ENCODE data around the gene LYPLAL1. TPM values are rescaled to one million over a fixed set of nuclear protein-coding genes. Genes with fewer than 3 reads are reported as not detected.

LYPLAL1 gene
- 19.3 and 30.1 TPM in 2 replicates for polyA plus RNA-seq (2011; rRNA removed)
- polyA minus RNA-seq (2011; rRNA and poly(A)+ RNA removed), result 14.0 and 29.8 TPM in 2 replicates

DNA sequence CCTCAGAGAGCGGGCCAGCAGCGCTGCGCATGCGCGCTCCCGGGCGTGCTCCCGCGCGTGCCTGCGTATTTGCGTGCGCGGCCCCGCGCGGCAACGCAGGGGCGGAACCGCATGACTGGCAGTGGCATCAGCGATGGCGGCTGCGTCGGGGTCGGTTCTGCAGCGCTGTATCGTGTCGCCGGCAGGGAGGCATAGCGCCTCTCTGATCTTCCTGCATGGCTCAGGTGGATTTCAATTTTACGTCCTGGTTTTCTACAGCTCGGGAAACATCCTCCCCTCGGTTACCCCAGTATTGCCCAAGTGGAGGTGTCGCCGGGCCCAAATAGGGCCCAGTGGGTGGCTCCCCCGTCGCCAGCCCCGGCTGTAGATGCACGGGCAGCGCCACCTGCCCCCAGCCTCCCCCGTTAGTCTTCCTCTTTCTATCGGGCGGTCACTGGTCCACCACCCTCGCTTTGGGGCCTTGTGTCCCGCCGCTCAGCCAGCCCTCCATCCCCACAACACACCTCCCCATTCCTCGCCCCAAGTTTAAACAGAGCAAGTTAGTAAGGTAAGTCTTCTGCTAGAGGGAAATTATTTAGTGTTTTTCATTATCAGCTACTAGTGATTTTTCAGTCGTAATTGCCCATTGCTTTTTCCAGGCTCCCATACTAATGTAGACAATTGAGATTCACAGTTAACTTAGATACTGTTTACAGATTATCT is at the start of gene LYPLAL1:
Gene LYPLAL1 (plus strand): TSS at position 121 of the 702 bp plus-strand sequence. CDS start 13 bp downstream, at position 134.
- ChIA-PET CTCF (interaction anchor here (1.1 kb wide), 1 partner anchor 874 kb away, joined by 3 read pairs; no protein-coding TSS in a partner anchor), POLR2A (interaction anchor here (0.6 to 1.4 kb wide), 5 partner anchors 15 to 829 kb away, joined by 3 to 7 read pairs (median 4); partner anchors contain the start of gene TGFB2)
- no peaks in the 10 kb centered on the region for H3K27me3 ChIP-seq (ENCODE audit: control insufficient read depth, insufficient read depth, low read length)
- TF ChIP-seq, protein P1, sequence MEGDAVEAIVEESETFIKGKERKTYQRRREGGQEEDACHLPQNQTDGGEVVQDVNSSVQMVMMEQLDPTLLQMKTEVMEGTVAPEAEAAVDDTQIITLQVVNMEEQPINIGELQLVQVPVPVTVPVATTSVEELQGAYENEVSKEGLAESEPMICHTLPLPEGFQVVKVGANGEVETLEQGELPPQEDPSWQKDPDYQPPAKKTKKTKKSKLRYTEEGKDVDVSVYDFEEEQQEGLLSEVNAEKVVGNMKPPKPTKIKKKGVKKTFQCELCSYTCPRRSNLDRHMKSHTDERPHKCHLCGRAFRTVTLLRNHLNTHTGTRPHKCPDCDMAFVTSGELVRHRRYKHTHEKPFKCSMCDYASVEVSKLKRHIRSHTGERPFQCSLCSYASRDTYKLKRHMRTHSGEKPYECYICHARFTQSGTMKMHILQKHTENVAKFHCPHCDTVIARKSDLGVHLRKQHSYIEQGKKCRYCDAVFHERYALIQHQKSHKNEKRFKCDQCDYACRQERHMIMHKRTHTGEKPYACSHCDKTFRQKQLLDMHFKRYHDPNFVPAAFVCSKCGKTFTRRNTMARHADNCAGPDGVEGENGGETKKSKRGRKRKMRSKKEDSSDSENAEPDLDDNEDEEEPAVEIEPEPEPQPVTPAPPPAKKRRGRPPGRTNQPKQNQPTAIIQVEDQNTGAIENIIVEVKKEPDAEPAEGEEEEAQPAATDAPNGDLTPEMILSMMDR (IDR thresholded peaks at IDR 0.05; ENCODE audit: low read depth, low read length), result 0 out of 2 replicates have a peak, but pooled peaks have one; percentile 4
- DNase-seq (ENCODE audit: low read depth, low spot score), result peak; percentile 74
- H3K4me3 ChIP-seq (ENCODE audit: low read depth, low read length), result peak within 1 kb of the TSS; percentile 72
- H3K27ac ChIP-seq (ENCODE audit: low read depth, low read length), result peak within 1 kb of the TSS; percentile 86
- no peaks in the 10 kb centered on the region for H3K9me3 ChIP-seq (ENCODE audit: control insufficient read depth, insufficient read depth, low read length)

DNA sequence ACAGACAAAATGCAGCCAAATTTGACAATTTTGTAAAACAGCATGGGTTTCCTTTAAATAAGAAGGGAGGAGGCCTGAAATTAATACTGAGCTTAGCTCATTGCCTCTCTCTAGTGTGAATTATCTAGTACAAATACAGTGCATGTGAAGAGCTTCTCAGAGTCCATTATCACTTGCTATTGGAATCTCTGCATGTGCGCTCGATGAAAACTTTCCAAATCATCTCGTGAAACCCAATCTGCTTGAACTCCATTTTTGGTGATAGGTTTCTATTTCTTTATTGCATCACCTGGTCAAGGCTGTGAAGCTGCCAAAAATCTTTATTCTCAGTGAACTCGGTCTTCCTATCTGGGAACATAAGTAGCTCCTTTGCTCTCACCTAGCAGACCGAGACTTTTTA is 49.5 kb upstream of the LYPLAL1 start:
- no peak for DNase-seq (ENCODE audit: low read depth, low spot score)
- CTCF ChIA-PET, result interaction anchor here (1.3 kb wide), 1 partner anchor 794 kb away, joined by 5 read pairs; no protein-coding TSS in a partner anchor
- POLR2A ChIA-PET, result no interaction called here
- Histone ChIP-seq H3K9me3 (ENCODE audit: control insufficient read depth, insufficient read depth, low read length) (no peaks in the 10 kb centered on the region), H3K27ac (ENCODE audit: low read depth, low read length) (no peak overlapping the region), H3K4me3 (ENCODE audit: low read depth, low read length) (no peak overlapping the region), H3K27me3 (ENCODE audit: control insufficient read depth, insufficient read depth, low read length) (no peaks in the 10 kb centered on the region)
- TF ChIP-seq, protein P1 (IDR thresholded peaks at IDR 0.05; ENCODE audit: low read depth, low read length), result no peak

DNA sequence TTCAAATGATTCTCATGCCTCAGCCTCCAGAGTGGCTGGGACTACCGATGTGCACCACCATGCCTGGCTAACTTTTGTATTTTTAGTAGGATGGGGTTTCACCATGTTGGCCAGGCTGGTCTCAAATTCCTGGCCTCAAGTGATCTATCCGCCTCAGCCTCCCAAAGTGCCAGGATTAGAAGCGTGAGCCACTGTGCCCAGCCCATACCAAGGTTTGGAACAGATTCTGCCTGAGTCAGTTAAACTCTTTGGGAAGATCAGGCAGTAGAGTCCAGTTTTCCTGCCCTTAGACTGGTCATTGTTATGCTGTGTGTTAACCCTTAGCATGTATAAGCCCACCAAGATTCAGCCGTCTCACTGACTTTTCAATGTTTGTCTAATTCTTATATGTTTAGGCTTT is 48.3 kb upstream of the LYPLAL1 start:
- Histone ChIP-seq H3K4me3 (ENCODE audit: low read depth, low read length) (no peak overlapping the region), H3K27ac (ENCODE audit: low read depth, low read length) (no peak overlapping the region), H3K27me3 (ENCODE audit: control insufficient read depth, insufficient read depth, low read length) (no peaks in the 10 kb centered on the region), H3K9me3 (ENCODE audit: control insufficient read depth, insufficient read depth, low read length) (no peaks in the 10 kb centered on the region)
- ChIA-PET CTCF (no interaction called here), POLR2A (no interaction called here)
- no peak for DNase-seq (ENCODE audit: low read depth, low spot score)
- TF ChIP-seq, protein P1 (IDR thresholded peaks at IDR 0.05; ENCODE audit: low read depth, low read length), result no peak

DNA sequence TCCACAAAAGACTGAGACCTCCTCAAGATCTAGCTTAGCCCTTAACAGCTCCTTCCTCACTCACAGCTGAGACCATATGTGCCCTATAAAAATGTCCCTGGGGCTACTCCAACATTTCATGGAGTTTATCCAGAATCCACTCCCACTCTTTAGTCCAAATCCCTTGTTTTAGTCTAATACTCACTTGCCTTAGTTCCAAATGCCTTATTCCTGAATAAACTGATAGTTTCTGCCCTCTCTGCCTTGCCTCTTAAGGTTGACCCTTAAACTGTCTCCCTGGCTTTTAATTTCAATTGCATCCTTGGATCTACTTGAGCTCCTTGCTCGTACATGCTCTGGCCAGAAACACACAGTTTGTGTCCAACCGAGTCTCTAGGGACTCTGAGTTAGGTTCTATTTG is 47.3 kb upstream of the LYPLAL1 start:
- POLR2A ChIA-PET, result no interaction called here
- Histone ChIP-seq H3K27ac (ENCODE audit: low read depth, low read length) (no peak overlapping the region), H3K4me3 (ENCODE audit: low read depth, low read length) (no peak overlapping the region), H3K27me3 (ENCODE audit: control insufficient read depth, insufficient read depth, low read length) (no peaks in the 10 kb centered on the region), H3K9me3 (ENCODE audit: control insufficient read depth, insufficient read depth, low read length) (no peaks in the 10 kb centered on the region)
- TF ChIP-seq, protein P1 (IDR thresholded peaks at IDR 0.05; ENCODE audit: low read depth, low read length), result no peak
- CTCF ChIA-PET, result no interaction called here
- no peak for DNase-seq (ENCODE audit: low read depth, low spot score)

DNA sequence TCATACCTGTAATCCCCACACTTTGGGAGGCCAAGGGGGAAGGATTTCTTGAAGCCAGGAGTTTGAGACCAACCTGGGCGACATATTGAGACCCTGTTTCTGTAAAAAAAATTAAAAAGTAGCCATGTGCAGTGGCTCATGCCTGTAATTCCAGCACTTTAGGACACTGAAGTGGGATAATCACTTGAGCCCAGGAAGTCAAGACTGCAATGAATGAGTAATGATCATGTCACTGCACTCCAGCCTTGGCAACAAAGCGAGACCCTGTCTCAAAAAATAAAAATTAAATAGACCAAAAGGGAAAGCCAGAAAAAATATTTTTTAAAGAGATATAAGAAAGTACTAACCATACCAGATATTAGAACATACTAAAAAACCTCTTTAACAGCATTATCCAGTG is 44.7 kb upstream of the LYPLAL1 start:
- H3K9me3 ChIP-seq (ENCODE audit: control insufficient read depth, insufficient read depth, low read length), result no peaks in the 10 kb centered on the region
- no peak overlapping the region for H3K27ac ChIP-seq (ENCODE audit: low read depth, low read length)
- H3K27me3 ChIP-seq (ENCODE audit: control insufficient read depth, insufficient read depth, low read length), result no peaks in the 10 kb centered on the region
- no peak for DNase-seq (ENCODE audit: low read depth, low spot score)
- no peak overlapping the region for H3K4me3 ChIP-seq (ENCODE audit: low read depth, low read length)
- POLR2A ChIA-PET, result no interaction called here
- TF ChIP-seq, protein P1 (IDR thresholded peaks at IDR 0.05; ENCODE audit: low read depth, low read length), result no peak
- CTCF ChIA-PET, result no interaction called here
